AG04450 (cell line): ENCODE results near the gene CLCNKB. TPM values are rescaled to one million over a fixed set of nuclear protein-coding genes. Genes with fewer than 3 reads are reported as not detected.
A peak's percentile ranks its signal among the peaks of the same experiment; 100 is the strongest.
"Not testable (repeated sequence)": the region's sequence is repeated elsewhere in the genome, so short reads cannot be mapped to it uniquely, and the experiment has no call there.

Experiments
- CTCF ChIA-PET: fragments of 300-600, 350-600 bp; formaldehyde crosslinking; extraction: SDS; loops from one replicate; lab custom pipeline; 2022; ENCODE audit warnings: antibody characterized with exemption, inconsistent platforms; lab: Charles Lee
- POLR2A ChIA-PET: fragments of 350-600 bp; formaldehyde crosslinking; extraction: SDS; loops from one replicate; lab custom pipeline; 2021; ENCODE audit warnings: antibody characterized with exemption, inconsistent platforms; lab: Yijun Ruan, JAX
- DNase-seq: peaks from one replicate; pipeline ENCODE4 v3.0.0-alpha.2; 2011; ENCODE audit warnings: low read depth, low spot score
- H3K27ac ChIP-seq: one replicate; pipeline ENCODE4 v1.5.1; 2012; ENCODE audit warnings: low read depth, low read length, control low read depth
- H3K27me3 ChIP-seq: one replicate; pipeline ENCODE4 v1.6.0; 2012; ENCODE audit warnings: low read length; ENCODE audit not compliant: control insufficient read depth, insufficient read depth
- H3K4me3 ChIP-seq: 2 replicates; pipeline ENCODE4 v1.5.1; 2011; ENCODE audit warnings: mild to moderate bottlenecking, low read depth, low read length, control low read depth
- H3K9me3 ChIP-seq: 2 replicates; pipeline ENCODE4 v1.5.1; 2012; ENCODE audit warnings: low read length; ENCODE audit not compliant: control insufficient read depth, insufficient read depth
- polyA plus RNA-seq: library from polyadenylated mRNA; depleted of rRNA; stranded (reverse); fragments of >200 nt; gene quantifications from 2 replicates; pipeline ENCODE4 v1.2.3, GENCODE V29; 2011
- TF ChIP-seq, protein P1 (sequence below): IDR thresholded peaks from 2 replicates; pipeline ENCODE4 v1.5.1; 2011; ENCODE audit warnings: low read depth, low read length, control low read depth, inconsistent platforms

Gene CLCNKB
- polyA plus RNA-seq, 1 experiment: 0.21 TPM

GRCh38 chr1:16029288-16029687 lies 14.3 kb upstream of the CLCNKB start:
- Histone ChIP-seq H3K4me3 (no peak overlapping the region), H3K27me3 (peaks cover 5% of the 10 kb centered on the region), H3K9me3 (no peaks in the 10 kb centered on the region), H3K27ac (no peak overlapping the region)
- ChIA-PET POLR2A (no interaction called here), CTCF (interaction anchor here (0.6 kb wide), 1 partner anchor 214 kb away, joined by 3 read pairs; no protein-coding TSS in a partner anchor)
- no peak for DNase-seq
- TF ChIP-seq, protein P1, sequence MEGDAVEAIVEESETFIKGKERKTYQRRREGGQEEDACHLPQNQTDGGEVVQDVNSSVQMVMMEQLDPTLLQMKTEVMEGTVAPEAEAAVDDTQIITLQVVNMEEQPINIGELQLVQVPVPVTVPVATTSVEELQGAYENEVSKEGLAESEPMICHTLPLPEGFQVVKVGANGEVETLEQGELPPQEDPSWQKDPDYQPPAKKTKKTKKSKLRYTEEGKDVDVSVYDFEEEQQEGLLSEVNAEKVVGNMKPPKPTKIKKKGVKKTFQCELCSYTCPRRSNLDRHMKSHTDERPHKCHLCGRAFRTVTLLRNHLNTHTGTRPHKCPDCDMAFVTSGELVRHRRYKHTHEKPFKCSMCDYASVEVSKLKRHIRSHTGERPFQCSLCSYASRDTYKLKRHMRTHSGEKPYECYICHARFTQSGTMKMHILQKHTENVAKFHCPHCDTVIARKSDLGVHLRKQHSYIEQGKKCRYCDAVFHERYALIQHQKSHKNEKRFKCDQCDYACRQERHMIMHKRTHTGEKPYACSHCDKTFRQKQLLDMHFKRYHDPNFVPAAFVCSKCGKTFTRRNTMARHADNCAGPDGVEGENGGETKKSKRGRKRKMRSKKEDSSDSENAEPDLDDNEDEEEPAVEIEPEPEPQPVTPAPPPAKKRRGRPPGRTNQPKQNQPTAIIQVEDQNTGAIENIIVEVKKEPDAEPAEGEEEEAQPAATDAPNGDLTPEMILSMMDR: no peak

DNA sequence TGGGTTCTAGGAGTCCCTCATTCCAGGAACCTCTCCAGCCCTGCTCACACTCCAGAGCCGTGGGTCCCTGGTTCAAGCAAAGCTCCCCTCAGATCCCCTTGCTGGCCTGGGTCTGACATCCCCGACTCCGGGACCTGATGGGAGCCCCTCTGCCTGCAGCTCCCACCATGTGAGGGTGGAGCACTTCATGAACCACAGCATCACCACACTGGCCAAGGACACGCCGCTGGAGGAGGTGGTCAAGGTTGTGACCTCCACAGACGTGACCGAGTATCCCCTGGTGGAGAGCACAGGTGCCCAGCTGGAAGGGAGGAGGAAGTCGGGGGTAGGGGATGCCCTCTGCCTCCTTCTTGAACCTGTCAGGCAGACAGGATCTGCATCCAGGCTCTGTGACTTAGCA lies 12.0 kb upstream of the CLCNKB start:
- TF ChIP-seq, protein P1: no peak
- Histone ChIP-seq H3K4me3 (no peak overlapping the region), H3K27ac (no peak overlapping the region), H3K9me3 (no peaks in the 10 kb centered on the region), H3K27me3 (peaks cover 2% of the 10 kb centered on the region)
- CTCF ChIA-PET: interaction anchor here (1.9 to 2.3 kb wide), 2 partner anchors 14 to 240 kb away, joined by 6 to 9 read pairs; partner anchors contain the start of gene HSPB7
- POLR2A ChIA-PET: no interaction called here
- no peak for DNase-seq

GRCh38 chr1:16032388-16033102 lies 11.0 kb upstream of the CLCNKB start:
- ChIA-PET POLR2A (no interaction called here), CTCF (interaction anchor here (0.6 to 3.6 kb wide), 18 partner anchors 10 to 241 kb away, joined by 3 to 31 read pairs (median 3); partner anchors contain the start of genes CLCNKA, CLCNKB and HSPB7)
- Histone ChIP-seq H3K27me3 (peaks cover 4% of the 10 kb centered on the region), H3K9me3 (no peaks in the 10 kb centered on the region), H3K27ac (no peak overlapping the region), H3K4me3 (no peak overlapping the region)
- TF ChIP-seq, protein P1: peak; percentile 97
- peak; percentile 62 for DNase-seq

DNA sequence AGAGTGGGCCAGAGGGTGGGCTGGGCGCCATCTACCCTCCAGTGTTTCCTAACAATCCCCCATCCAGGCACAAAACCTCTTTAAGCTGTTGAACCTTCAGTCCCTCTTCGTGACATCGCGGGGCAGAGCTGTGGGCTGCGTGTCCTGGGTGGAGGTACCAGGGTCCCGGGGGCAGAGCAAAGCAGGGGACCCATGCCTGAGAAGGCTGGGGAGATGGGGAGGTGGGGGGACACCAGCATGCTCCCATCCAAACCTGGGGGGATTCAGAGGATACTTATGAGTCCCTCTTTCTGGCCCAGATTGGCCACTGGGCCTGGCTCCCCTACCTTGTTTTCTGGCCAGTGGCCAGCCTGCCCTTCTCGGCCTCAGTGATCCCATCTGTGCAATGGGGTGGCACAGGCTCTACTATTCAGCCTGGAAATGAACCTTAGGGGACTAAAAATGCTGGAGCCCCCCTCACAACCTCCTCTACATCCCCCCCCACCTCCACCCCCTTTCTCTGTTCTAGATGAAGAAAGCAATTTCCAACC lies 10.4 kb upstream of the CLCNKB start:
- H3K27ac ChIP-seq, H3K9me3 ChIP-seq, POLR2A ChIA-PET, H3K4me3 ChIP-seq, DNase-seq, H3K27me3 ChIP-seq: not testable (repeated sequence)
- CTCF ChIA-PET: interaction anchor here (0.6 to 3.6 kb wide), 15 partner anchors 10 to 242 kb away, joined by 3 to 31 read pairs (median 4); partner anchors contain the start of genes CLCNKA and CLCNKB

GRCh38 chr1:16036461-16036860 lies 7.1 kb upstream of the CLCNKB start:
- peaks cover 14% of the 10 kb centered on the region for H3K27me3 ChIP-seq
- H3K4me3 ChIP-seq, H3K27ac ChIP-seq, H3K9me3 ChIP-seq, DNase-seq, POLR2A ChIA-PET: not testable (repeated sequence)
- CTCF ChIA-PET: interaction anchor here (0.6 kb wide), 1 partner anchor 77 kb away, joined by 6 read pairs; no protein-coding TSS in a partner anchor

GRCh38 chr1:16038620-16038912 lies 5.0 kb upstream of the CLCNKB start:
- CTCF ChIA-PET: no interaction called here
- Histone ChIP-seq H3K27me3 (peaks cover 18% of the 10 kb centered on the region), H3K9me3 (no peaks in the 10 kb centered on the region), H3K27ac (no peak overlapping the region), H3K4me3 (no peak overlapping the region)
- TF ChIP-seq, protein P1: no peak
- no peak for DNase-seq
- POLR2A ChIA-PET: no interaction called here

DNA sequence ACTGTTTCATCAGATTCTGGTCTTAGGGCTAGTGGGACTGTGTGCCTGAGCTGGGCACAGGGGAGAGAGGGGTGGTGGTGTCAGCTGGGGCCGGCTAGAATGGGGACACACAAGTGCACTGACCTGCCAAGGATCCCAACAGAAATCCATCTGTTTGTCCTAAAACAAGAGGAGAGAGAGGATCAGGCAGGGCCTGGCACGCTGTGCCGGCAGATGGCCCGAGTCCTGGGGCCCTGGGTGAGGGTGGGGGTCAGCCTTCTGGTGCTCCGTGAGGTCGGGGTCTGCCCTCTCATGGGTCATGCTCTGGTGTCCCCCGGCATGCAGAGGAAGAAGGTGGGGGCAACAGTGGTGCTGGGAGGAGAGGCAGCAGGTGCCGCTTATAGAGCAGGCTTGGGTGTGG lies 3.7 kb upstream of the CLCNKB start:
- H3K27me3 ChIP-seq: peaks cover 18% of the 10 kb centered on the region
- CTCF ChIA-PET, H3K9me3 ChIP-seq, POLR2A ChIA-PET, H3K27ac ChIP-seq, DNase-seq, H3K4me3 ChIP-seq: not testable (repeated sequence)
